Stimulated activated CD4-positive, alpha-beta T cell treated with anti-CD3 and anti-CD28 coated beads, Interleukin-4, amount 100 ng/mL, for 1 hour (primary cell): ENCODE results near the gene KRTAP20-1.

ENCODE experiments used
- DNase-seq: peaks from one replicate; pipeline ENCODE4 v3.0.0-alpha.2; 2020

The KRTAP20-1 gene

DNA sequence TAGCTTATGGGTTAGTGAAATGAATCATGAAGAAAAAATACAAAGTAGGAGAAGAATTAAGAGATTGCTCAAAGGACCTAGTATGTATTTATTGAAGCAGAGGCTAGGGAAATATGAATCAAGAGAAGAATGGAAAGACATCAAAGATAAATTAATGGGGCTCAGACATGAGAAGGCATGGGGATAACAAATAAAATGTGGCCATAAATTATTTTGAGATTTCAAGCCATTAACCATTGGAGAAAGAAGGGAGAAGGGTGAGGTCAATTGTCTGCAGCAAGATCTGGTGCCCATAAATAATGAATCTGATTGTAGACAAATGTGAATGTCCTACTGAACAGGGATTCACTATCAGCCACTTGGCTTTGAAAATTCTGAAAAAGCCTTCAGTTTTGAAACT, 36.7 kb downstream of the KRTAP20-1 start:
- no peak for DNase-seq
